SK-N-SH (cell line): ENCODE measurements around the gene EXOC4. TPM values are rescaled to one million over a fixed set of nuclear protein-coding genes. Genes with fewer than 3 reads are reported as not detected.

ENCODE experiments used
- CTCF ChIA-PET: fragments of 300-600, 350-600 bp; formaldehyde crosslinking; extraction: SDS; loops from one replicate; lab custom pipeline; 2021; lab: Yijun Ruan, JAX
- POLR2A ChIA-PET: fragments of 350-600 bp; sonication (Branson Sonifier 250); formaldehyde crosslinking; extraction: SDS; loops from one replicate; lab custom pipeline; 2020; ENCODE audit warnings: antibody characterized with exemption, inconsistent platforms; lab: Yijun Ruan, JAX
- DNase-seq: peaks from one replicate; pipeline ENCODE4 v3.0.0; 2012
- H2AFZ ChIP-seq: fragments of 200-600 bp; sonication (generic); 2 replicates; pipeline ENCODE4 v1.8.1; 2016; ENCODE audit warnings: antibody characterized with exemption, mild to moderate bottlenecking, low read depth
- H3F3A ChIP-seq: fragments of 200-600 bp; sonication (generic); replicated peaks from 2 replicates; pipeline ENCODE3; 2016; ENCODE audit warnings: antibody characterized with exemption, mild to moderate bottlenecking; ENCODE audit not compliant: insufficient read depth
- H3K27ac ChIP-seq, 2 experiments: fragments of 200-500 bp in 1 of 2; fragments of 200-600 bp in 1 of 2; sonication (Bioruptor generic) in 1 of 2; sonication (generic), shearing (Covaris generic) in 1 of 2; 2 replicates each; pipeline versions ENCODE4 v1.5.1 to v1.6.1; 2014 to 2016; ENCODE audit warnings: low read depth in 2 of 2, inconsistent platforms in 1 of 2, low read length in 1 of 2, mild to moderate bottlenecking in 1 of 2, mixed read lengths in 1 of 2
- H3K27me3 ChIP-seq: fragments of 200-600 bp; sonication (generic), shearing (Covaris generic); 2 replicates; pipeline ENCODE4 v1.6.1; 2016; ENCODE audit warnings: mixed run types; ENCODE audit not compliant: insufficient read depth
- H3K36me3 ChIP-seq, 2 experiments: fragments of 200-500 bp in 1 of 2; fragments of 200-600 bp in 1 of 2; sonication (Bioruptor generic) in 1 of 2; sonication (generic) in 1 of 2; replicated peaks in 1 of 2; 2 replicates each; pipeline versions ENCODE3 to v1.5.1; 2014 to 2016; ENCODE audit warnings: low read length in 1 of 2, mild to moderate bottlenecking in 1 of 2; ENCODE audit not compliant: insufficient read depth in 2 of 2, control insufficient read depth in 1 of 2
- H3K4me1 ChIP-seq, 2 experiments: fragments of 200-500 bp in 1 of 2; fragments of 200-600 bp in 1 of 2; sonication (Bioruptor generic) in 1 of 2; sonication (generic), shearing (Covaris generic) in 1 of 2; 2 replicates each; pipeline versions ENCODE4 v1.5.1 to v1.6.1; 2014 to 2016; ENCODE audit warnings: low read depth in 1 of 2, low read length in 1 of 2, mixed run types in 1 of 2; ENCODE audit not compliant: insufficient read depth in 2 of 2, control insufficient read depth in 1 of 2
- H3K4me2 ChIP-seq: fragments of 200-600 bp; sonication (generic), shearing (Covaris generic); 2 replicates; pipeline ENCODE4 v1.6.1; 2017; ENCODE audit warnings: mixed run types
- H3K4me3 ChIP-seq, 2 experiments: fragments of 200-500 bp in 1 of 2; fragments of 200-600 bp in 1 of 2; sonication (Bioruptor generic) in 1 of 2; sonication (generic), shearing (Covaris generic) in 1 of 2; 2 replicates each; pipeline versions ENCODE4 v1.5.1 to v1.8.1; 2014 to 2016; ENCODE audit warnings: low read depth in 2 of 2, inconsistent platforms in 1 of 2, low read length in 1 of 2, mild to moderate bottlenecking in 1 of 2, mixed read lengths in 1 of 2, moderate library complexity in 1 of 2
- H3K79me2 ChIP-seq: fragments of 200-600 bp; sonication (generic); 2 replicates; pipeline ENCODE4 v1.8.1; 2017; ENCODE audit warnings: mild to moderate bottlenecking; ENCODE audit not compliant: insufficient read depth
- H3K9ac ChIP-seq: fragments of 200-600 bp; sonication (generic); 2 replicates; pipeline ENCODE4 v1.6.1; 2017; ENCODE audit warnings: mixed run types
- H3K9me2 ChIP-seq: fragments of 200-600 bp; sonication (generic); 2 replicates; pipeline ENCODE4 v1.6.1; 2017; ENCODE audit warnings: mixed run types
- H3K9me3 ChIP-seq: fragments of 200-600 bp; sonication (generic); 2 replicates; pipeline ENCODE4 v1.6.1; 2017; ENCODE audit warnings: mixed run types, mild to moderate bottlenecking, moderate library complexity
- H4K20me1 ChIP-seq: fragments of 200-600 bp; sonication (generic); 2 replicates; pipeline ENCODE4 v1.6.1; 2017; ENCODE audit warnings: mild to moderate bottlenecking, mixed run types; ENCODE audit not compliant: insufficient read depth
- CHD2 ChIP-seq: fragments of 150-350 bp; IDR thresholded peaks from 2 replicates; pipeline ENCODE4 v1.6.1; 2018; ENCODE audit warnings: low read length; ENCODE audit not compliant: partially characterized antibody
- EP300 ChIP-seq, 2 experiments: IDR thresholded peaks; 2 replicates each; pipeline versions ENCODE4 v1.4.0 to v1.6.1; 2012; ENCODE audit warnings: borderline replicate concordance in 1 of 2, low read depth in 1 of 2, low read length in 1 of 2
- EZH2phosphoT487 ChIP-seq: fragments of 200-600 bp; sonication (generic); IDR thresholded peaks from 2 replicates; pipeline ENCODE4 v1.6.1; 2017; ENCODE audit warnings: low read depth, mixed run types, mild to moderate bottlenecking, antibody characterized with exemption, moderate library complexity, borderline replicate concordance
- FOXJ3 ChIP-seq: sonication (generic); formaldehyde crosslinking; IDR thresholded peaks from 2 replicates; pipeline ENCODE4 v1.5.1; 2020; ENCODE audit warnings: mild to moderate bottlenecking, missing genetic modification reagents
- FOXM1 ChIP-seq: IDR thresholded peaks from 2 replicates; pipeline ENCODE4 v1.4.0; 2012; ENCODE audit warnings: low read depth, mild to moderate bottlenecking
- GABPA ChIP-seq: IDR thresholded peaks from 2 replicates; pipeline ENCODE4 v1.4.0; 2012; ENCODE audit warnings: low read depth, mild to moderate bottlenecking
- GATA2 ChIP-seq: sonication (generic); formaldehyde crosslinking; IDR thresholded peaks from 2 replicates; pipeline ENCODE4 v1.5.0; 2020; ENCODE audit warnings: mild to moderate bottlenecking, missing genetic modification reagents
- JUND ChIP-seq: IDR thresholded peaks from 2 replicates; pipeline ENCODE4 v1.4.0; 2012
- NFIC ChIP-seq: IDR thresholded peaks from 2 replicates; pipeline ENCODE4 v1.4.0; 2012; ENCODE audit warnings: borderline replicate concordance
- NRF1 ChIP-seq: IDR thresholded peaks from 2 replicates; pipeline ENCODE4 v1.6.1; 2012; ENCODE audit warnings: low read depth, mild to moderate bottlenecking, low read length
- RXRA ChIP-seq: IDR thresholded peaks from 2 replicates; pipeline ENCODE4 v1.4.0; 2012; ENCODE audit warnings: low read depth, mild to moderate bottlenecking, borderline replicate concordance
- SIN3A ChIP-seq: IDR thresholded peaks from 2 replicates; pipeline ENCODE4 v1.6.1; 2012; ENCODE audit warnings: low read depth, mild to moderate bottlenecking, low read length, moderate library complexity, borderline replicate concordance
- TCF12 ChIP-seq: IDR thresholded peaks from 2 replicates; pipeline ENCODE4 v1.4.0; 2012
- YY1 ChIP-seq: IDR thresholded peaks from 2 replicates; pipeline ENCODE4 v1.4.0; 2012; ENCODE audit warnings: low read depth, mild to moderate bottlenecking
- WGBS: methylation state at CpG from one replicate; pipeline ENCODE4 v1.1.6; 2017; ENCODE audit warnings: low lambda C conversion rate; 5-methylcytosine and 5-hydroxymethylcytosine counted together
- polyA plus RNA-seq, 3 experiments: library from polyadenylated mRNA; depleted of rRNA; stranded (reverse); fragments of >200 nt; gene quantifications; 2 replicates each; pipeline ENCODE4 v1.2.3, GENCODE V29; 2012
- TF ChIP-seq, protein P1 (sequence below): IDR thresholded peaks from 2 replicates; pipeline ENCODE4 v1.4.0; 2012; ENCODE audit warnings: low read depth
- TF ChIP-seq, protein P2 (sequence below): IDR thresholded peaks from 2 replicates; pipeline ENCODE4 v1.4.0; 2012; ENCODE audit warnings: low read depth, borderline replicate concordance
- TF ChIP-seq, protein P3 (sequence below): fragments of 150-350 bp; IDR thresholded peaks from 2 replicates; pipeline ENCODE4 v1.6.1; 2017; ENCODE audit warnings: antibody characterized with exemption, low read length, low read depth, borderline replicate concordance

Gene EXOC4
- polyA plus RNA-seq, 1 of the 3 experiments (the other 2 are of a cell fraction) = 37.3 TPM

DNA sequence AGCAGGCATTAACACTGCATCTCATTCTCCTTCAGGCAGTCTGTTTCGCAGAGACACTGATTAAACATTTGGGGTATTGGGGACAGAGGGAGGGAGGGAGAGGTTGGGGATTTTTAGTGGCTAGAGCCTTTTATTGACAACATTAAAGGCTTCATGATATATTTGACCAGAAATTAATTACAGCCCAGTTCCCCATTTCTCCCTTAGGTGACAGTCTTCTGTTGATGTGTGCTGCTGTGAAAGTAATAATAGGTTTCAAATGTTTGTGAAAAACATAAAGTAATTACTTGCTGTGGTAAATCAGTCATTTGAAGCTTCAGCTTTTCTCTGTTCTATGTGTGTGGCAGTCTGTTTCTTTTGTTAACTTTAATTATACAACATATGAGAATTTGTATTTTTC, 769.0 kb downstream of the EXOC4 start:
- Histone ChIP-seq H3K36me3 (peaks cover 0 to 4% of the 10 kb centered on the region in 2 experiments), H3K9me2 (no peaks in the 10 kb centered on the region), H3K27ac (peak overlapping the region in 1 of 2 experiments; percentile 94; a peak in 2 of 4 replicates), H3K9ac (no peak overlapping the region), H4K20me1 (no peaks in the 10 kb centered on the region), H3K9me3 (no peaks in the 10 kb centered on the region), H3K27me3 (no peaks in the 10 kb centered on the region), H3K4me3 (no peak overlapping the region), H3K4me2 (no peak overlapping the region), H3F3A (no peaks in the 10 kb centered on the region), H3K4me1 (peaks cover 0 to 49% of the 10 kb centered on the region in 2 experiments; a peak in 2 of 4 replicates), H3K79me2 (no peaks in the 10 kb centered on the region), H2AFZ (no peak overlapping the region)
- CTCF ChIA-PET = interaction anchor here (0.6 to 8.6 kb wide), 12 partner anchors 10 to 1704 kb away, joined by 3 to 55 read pairs (median 4); no protein-coding TSS in a partner anchor
- TF ChIP-seq JUND (no peak), GATA2 (CRISPR knock-in tag) (no peak), NRF1 (no peak)
- POLR2A ChIA-PET = interaction anchor here (0.6 kb wide), 1 partner anchor 338 kb away, joined by 7 read pairs; no protein-coding TSS in a partner anchor
- 100% methylated on average over 1 of the region's 1 CpG for WGBS
- no peak for DNase-seq

DNA sequence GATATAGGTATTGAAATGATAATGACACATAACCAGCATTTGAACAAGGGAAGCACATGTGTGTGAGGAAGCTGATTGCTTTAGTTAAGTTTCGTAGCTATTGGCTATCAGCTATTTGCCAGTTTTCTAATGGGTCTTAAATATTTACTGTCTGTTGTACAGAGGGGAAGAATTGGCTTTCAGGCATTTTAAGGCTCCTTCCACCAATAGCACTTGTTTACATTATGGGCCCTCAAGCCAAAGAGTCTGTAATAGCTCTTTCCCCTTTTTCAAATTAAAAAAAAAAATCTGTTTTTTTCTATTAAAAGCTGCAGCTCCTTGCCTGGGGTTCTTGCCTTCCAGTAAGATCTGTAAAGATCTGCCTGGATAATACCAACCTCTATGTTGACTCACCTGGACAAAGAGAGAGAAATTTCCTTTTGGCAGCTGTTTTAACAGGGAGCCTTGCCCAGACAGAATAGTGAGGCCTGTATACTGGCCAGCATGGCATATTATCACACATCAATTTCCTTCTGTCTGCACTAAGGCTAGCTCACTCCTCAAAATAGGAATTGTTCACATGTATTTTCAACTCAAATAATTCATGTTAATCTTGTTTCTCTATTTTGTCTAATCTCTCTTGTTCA, 769.5 kb downstream of the EXOC4 start:
- Histone ChIP-seq H3K27me3 (no peaks in the 10 kb centered on the region), H3F3A (no peaks in the 10 kb centered on the region), H3K9me3 (no peaks in the 10 kb centered on the region), H3K36me3 (peaks cover 0 to 4% of the 10 kb centered on the region in 2 experiments), H4K20me1 (no peaks in the 10 kb centered on the region), H3K4me3 (no peak overlapping the region), H3K9ac (no peak overlapping the region), H3K4me1 (peaks cover 0 to 49% of the 10 kb centered on the region in 2 experiments; a peak in 2 of 4 replicates)
- CTCF ChIA-PET = interaction anchor here (0.6 to 8.6 kb wide), 11 partner anchors 10 to 1704 kb away, joined by 3 to 55 read pairs (median 3); no protein-coding TSS in a partner anchor
- TF ChIP-seq YY1 (no peak), GATA2 (CRISPR knock-in tag) (0 out of 2 replicates have a peak, but pooled peaks have one; percentile 6)
- TF ChIP-seq, all 33 proteins: peak for 1
- POLR2A ChIA-PET = no interaction called here
- H3K79me2 ChIP-seq = no peaks in the 10 kb centered on the region
- H3K9me2 ChIP-seq = no peaks in the 10 kb centered on the region
- H3K4me2 ChIP-seq = no peak overlapping the region
- WGBS = 94% methylated on average over 1 of the region's 1 CpG
- H3K27ac ChIP-seq = peak overlapping the region in 1 of 2 experiments; percentile 94; a peak in 2 of 4 replicates
- DNase-seq = no peak
- no peak overlapping the region for H2AFZ ChIP-seq

DNA sequence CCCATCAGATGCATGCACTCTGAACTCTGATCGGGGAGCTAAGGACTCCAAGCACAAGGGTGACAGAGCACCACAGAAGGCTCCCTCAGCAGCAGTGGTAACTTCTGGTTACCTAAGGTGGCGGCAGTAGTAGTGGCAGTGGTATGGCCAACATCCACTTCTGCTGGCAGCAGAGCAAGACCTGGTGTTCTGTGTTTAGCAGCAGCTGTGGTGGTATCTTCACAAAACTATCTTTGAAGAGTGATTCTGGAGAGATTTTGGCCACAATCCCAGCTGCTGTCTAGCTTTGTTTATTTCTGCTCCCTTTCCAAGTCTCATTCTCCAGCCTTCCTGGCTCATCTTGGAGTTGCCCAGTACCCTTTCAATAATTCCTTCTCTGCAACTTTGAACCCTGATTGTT, 771.9 kb downstream of the EXOC4 start:
- DNase-seq = peak; percentile 30
- CTCF ChIA-PET = interaction anchor here (0.9 to 3.0 kb wide), 8 partner anchors 8 to 396 kb away, joined by 3 to 12 read pairs (median 6); no protein-coding TSS in a partner anchor
- H3K36me3 ChIP-seq = peaks cover 0 to 7% of the 10 kb centered on the region in 2 experiments
- TF ChIP-seq EP300 (IDR thresholded peaks at IDR 0.05; ENCODE audit: borderline replicate concordance in 1 of 2, low read depth in 1 of 2, low read length in 1 of 2) (0 out of 4 replicates have a peak, but pooled peaks of 1 of the 2 experiments have one; percentile 30), FOXM1 (no peak), GABPA (no peak), NFIC (peak; percentile 35; the same call in 1 of the 2 replicates), CHD2 (peak; percentile 67), RXRA (no peak), FOXJ3 (0 out of 2 replicates have a peak, but pooled peaks have one; percentile 23), NRF1 (no peak), YY1 (no peak), GATA2 (CRISPR knock-in tag) (peak; percentile 59), SIN3A (no peak), TCF12 (peak; percentile 9; the same call in 1 of the 2 replicates), EZH2phosphoT487 (no peak)
- TF ChIP-seq, protein P1, sequence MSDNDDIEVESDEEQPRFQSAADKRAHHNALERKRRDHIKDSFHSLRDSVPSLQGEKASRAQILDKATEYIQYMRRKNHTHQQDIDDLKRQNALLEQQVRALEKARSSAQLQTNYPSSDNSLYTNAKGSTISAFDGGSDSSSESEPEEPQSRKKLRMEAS = no peak
- TF ChIP-seq, protein P2, sequence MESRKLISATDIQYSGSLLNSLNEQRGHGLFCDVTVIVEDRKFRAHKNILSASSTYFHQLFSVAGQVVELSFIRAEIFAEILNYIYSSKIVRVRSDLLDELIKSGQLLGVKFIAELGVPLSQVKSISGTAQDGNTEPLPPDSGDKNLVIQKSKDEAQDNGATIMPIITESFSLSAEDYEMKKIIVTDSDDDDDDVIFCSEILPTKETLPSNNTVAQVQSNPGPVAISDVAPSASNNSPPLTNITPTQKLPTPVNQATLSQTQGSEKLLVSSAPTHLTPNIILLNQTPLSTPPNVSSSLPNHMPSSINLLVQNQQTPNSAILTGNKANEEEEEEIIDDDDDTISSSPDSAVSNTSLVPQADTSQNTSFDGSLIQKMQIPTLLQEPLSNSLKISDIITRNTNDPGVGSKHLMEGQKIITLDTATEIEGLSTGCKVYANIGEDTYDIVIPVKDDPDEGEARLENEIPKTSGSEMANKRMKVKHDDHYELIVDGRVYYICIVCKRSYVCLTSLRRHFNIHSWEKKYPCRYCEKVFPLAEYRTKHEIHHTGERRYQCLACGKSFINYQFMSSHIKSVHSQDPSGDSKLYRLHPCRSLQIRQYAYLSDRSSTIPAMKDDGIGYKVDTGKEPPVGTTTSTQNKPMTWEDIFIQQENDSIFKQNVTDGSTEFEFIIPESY = no peak
- TF ChIP-seq, protein P3, sequence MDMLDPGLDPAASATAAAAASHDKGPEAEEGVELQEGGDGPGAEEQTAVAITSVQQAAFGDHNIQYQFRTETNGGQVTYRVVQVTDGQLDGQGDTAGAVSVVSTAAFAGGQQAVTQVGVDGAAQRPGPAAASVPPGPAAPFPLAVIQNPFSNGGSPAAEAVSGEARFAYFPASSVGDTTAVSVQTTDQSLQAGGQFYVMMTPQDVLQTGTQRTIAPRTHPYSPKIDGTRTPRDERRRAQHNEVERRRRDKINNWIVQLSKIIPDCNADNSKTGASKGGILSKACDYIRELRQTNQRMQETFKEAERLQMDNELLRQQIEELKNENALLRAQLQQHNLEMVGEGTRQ = no peak

More for the DNA sequence above, 771.9 kb downstream of the EXOC4 start:
- POLR2A ChIA-PET = no interaction called here
- no peak overlapping the region for H2AFZ ChIP-seq
- no peak overlapping the region for H3K4me3 ChIP-seq
- WGBS = 89% methylated on average over 2 of the region's 2 CpGs
- H3K9ac ChIP-seq = no peak overlapping the region
- peaks cover 0 to 42% of the 10 kb centered on the region in 2 experiments; a peak in 2 of 4 replicates for H3K4me1 ChIP-seq
- H3K27ac ChIP-seq = peak overlapping the region in 1 of 2 experiments; percentile 98; a peak in 2 of 4 replicates
- H3K4me2 ChIP-seq = no peak overlapping the region
- no peaks in the 10 kb centered on the region for H3K9me2 ChIP-seq
- no peaks in the 10 kb centered on the region for H4K20me1 ChIP-seq
- H3K9me3 ChIP-seq = no peaks in the 10 kb centered on the region
- no peaks in the 10 kb centered on the region for H3K27me3 ChIP-seq
- H3F3A ChIP-seq = no peaks in the 10 kb centered on the region
- no peaks in the 10 kb centered on the region for H3K79me2 ChIP-seq
